Esophagus muscularis mucosa (tissue), 4 donors: Measurements from ENCODE around the gene CDON. TPM values are rescaled to one million over a fixed set of nuclear protein-coding genes. Genes with fewer than 3 reads are reported as not detected.

Experiments used
- DNase-seq: peaks from one replicate; pipeline ENCODE4 v3.0.0-alpha.2; 2017; ENCODE audit errors: extremely low spot score
- H3K27ac ChIP-seq, 4 donors: fragments of 200-600 bp; sonication (generic); replicated peaks in 1 of 4; 1 replicate in 3 of 4; 2 replicates in 1 of 4; pipeline ENCODE4 v1.5.1; 2016 to 2019; ENCODE audit warnings: mild to moderate bottlenecking in 1 of 4
- H3K27me3 ChIP-seq, 4 donors: fragments of 200-600 bp; sonication (generic); one replicate each; pipeline versions ENCODE4 v1.5.1 to v1.6.0; 2016 to 2019
- H3K36me3 ChIP-seq, 4 donors: fragments of 200-600 bp; sonication (generic); one replicate each; pipeline ENCODE4 v1.5.1; 2016 to 2019
- H3K4me1 ChIP-seq, 4 donors: fragments of 200-600 bp; sonication (generic); one replicate each; pipeline ENCODE4 v1.5.1; 2016 to 2019
- H3K4me3 ChIP-seq, 4 donors: fragments of 200-600 bp; sonication (generic); 1 replicate in 2 of 4; 2 replicates in 2 of 4; pipeline ENCODE4 v1.5.1; 2016 to 2019; ENCODE audit warnings: mild to moderate bottlenecking in 4 of 4, moderate library complexity in 1 of 4
- H3K9me3 ChIP-seq, 4 donors: fragments of 200-600 bp; sonication (generic); 1 replicate in 3 of 4; 2 replicates in 1 of 4; pipeline ENCODE4 v1.5.1; 2016 to 2019
- EP300 ChIP-seq: sonication (generic); formaldehyde crosslinking; IDR thresholded peaks from one replicate; pipeline ENCODE4 v1.6.1; 2017; ENCODE audit warnings: antibody characterized with exemption
- POLR2A ChIP-seq: fragments of 450-650 bp; IDR thresholded peaks from one replicate; pipeline ENCODE4 v1.6.1; 2017; ENCODE audit warnings: antibody characterized with exemption, moderate library complexity, mild to moderate bottlenecking, low read depth
- POLR2AphosphoS5 ChIP-seq, 2 donors: sonication (generic); formaldehyde crosslinking; IDR thresholded peaks; one replicate each; pipeline ENCODE4 v1.6.1; 2017; ENCODE audit warnings: antibody characterized with exemption in 2 of 2
- WGBS: methylation state at CpG from one replicate; pipeline ENCODE4 v1.1.5; 2018; 5-methylcytosine and 5-hydroxymethylcytosine counted together
- intact Hi-C: fragments of 100-400 bp; cut with DNase I; formaldehyde crosslinking; loops from one replicate; pipeline ENCODE4 v1.15.1; 2023
- total RNA-seq, 4 donors: library from RNA; depleted of rRNA; stranded (reverse); fragments of >200 nt; gene quantifications; one replicate each; pipeline versions ENCODE4 v1.1.0 to v1.2.1, GENCODE V29; 2016
- TF ChIP-seq, protein P1 (sequence below), 3 experiments: fragments of 200-600 bp in 2 of 3; fragments of 450-650 bp in 1 of 3; sonication (generic) in 2 of 3; IDR thresholded peaks; one replicate each; pipeline ENCODE4 v1.5.1; 2017 to 2019; ENCODE audit warnings: antibody characterized with exemption in 3 of 3, mild to moderate bottlenecking in 2 of 3, moderate library complexity in 1 of 3

CDON gene
- total RNA-seq, 4 donors from 2014 or later: 16.6 to 42.7 (median 28.1) TPM

DNA sequence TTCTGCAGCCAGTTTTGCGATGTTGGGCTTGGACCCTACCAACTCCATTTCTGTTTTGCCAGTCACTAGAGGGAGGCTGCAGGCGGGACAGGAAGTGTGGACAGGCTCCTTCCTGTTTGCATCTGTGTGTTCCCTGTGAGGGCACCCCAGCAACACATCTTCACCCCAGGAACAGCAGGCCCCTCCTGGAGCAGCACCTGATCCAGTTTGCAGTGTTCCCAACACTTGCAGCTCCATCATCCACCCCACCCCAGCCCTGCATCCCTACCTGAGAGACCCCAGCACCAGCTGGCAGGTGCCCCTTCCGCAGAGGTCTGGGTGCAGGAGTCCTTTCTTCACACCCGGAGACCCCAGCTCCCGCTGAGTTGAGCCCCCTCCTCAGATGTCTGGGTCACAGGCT lies 124.2 kb downstream of the CDON start:
- H3K9me3 ChIP-seq: no peaks in the 10 kb centered on the region
- H3K27ac ChIP-seq: no peak overlapping the region
- TF ChIP-seq POLR2A (no peak), EP300 (no peak), POLR2AphosphoS5 (IDR thresholded peaks at IDR 0.05) (no peak)
- TF ChIP-seq, protein P1, sequence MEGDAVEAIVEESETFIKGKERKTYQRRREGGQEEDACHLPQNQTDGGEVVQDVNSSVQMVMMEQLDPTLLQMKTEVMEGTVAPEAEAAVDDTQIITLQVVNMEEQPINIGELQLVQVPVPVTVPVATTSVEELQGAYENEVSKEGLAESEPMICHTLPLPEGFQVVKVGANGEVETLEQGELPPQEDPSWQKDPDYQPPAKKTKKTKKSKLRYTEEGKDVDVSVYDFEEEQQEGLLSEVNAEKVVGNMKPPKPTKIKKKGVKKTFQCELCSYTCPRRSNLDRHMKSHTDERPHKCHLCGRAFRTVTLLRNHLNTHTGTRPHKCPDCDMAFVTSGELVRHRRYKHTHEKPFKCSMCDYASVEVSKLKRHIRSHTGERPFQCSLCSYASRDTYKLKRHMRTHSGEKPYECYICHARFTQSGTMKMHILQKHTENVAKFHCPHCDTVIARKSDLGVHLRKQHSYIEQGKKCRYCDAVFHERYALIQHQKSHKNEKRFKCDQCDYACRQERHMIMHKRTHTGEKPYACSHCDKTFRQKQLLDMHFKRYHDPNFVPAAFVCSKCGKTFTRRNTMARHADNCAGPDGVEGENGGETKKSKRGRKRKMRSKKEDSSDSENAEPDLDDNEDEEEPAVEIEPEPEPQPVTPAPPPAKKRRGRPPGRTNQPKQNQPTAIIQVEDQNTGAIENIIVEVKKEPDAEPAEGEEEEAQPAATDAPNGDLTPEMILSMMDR (IDR thresholded peaks at IDR 0.05): no peak
- H3K27me3 ChIP-seq: no peaks in the 10 kb centered on the region
- peaks cover 10 to 30% (median 16%) of the 10 kb centered on the region in 4 donors for H3K4me1 ChIP-seq
- H3K36me3 ChIP-seq: no peaks in the 10 kb centered on the region
- no peak overlapping the region for H3K4me3 ChIP-seq
- intact Hi-C loops: no loop called here
- DNase-seq: no peak
- WGBS: 86% methylated on average over 5 of the region's 5 CpGs

DNA sequence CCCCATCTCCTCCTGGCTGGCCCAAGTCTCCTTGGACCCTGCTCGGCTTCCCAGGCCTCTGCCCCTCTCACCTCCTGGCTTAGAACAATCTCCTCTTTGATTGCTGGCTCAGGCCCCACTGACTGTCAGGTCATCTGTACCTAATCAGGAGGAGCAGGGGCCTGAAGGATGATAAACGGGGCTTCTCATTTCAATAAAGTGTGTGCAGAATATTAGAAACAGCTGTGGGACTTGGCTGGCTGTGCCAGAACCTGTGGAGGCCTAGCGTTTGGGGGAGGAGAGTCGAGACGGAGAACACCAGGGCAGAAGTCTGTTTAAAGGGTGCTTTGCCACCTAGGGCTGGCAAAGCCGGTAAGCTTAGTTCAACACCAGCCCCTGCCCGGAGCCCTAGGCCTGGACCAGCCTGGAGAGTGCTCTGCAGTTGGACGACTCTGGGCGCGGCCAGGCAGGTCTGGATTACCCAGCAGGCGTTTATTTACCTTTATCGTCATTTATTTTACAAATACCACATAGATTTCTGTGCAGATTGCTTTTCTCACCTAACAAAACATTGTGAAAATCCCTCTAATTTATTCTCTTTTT lies 127.0 kb downstream of the CDON start:
- intact Hi-C loops: no loop called here

DNA sequence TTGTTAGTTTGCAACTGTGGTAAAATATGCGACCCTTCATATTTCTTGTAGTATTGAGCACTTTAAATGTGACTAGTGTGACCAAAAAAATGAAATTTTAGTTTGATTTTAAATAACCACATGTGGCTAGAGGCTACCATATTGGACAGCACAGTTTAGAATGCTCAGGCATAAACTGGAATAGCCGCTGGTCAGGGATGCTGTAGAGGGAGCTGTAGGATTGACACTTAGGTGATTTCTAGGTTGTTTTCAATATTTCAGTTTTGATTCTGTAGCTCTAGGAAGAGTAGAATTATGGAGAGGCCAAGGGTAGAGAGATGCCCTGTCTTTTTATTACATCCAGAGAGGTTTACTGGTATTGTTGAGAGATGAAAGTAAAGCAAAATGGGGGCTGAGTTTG lies 127.6 kb downstream of the CDON start:
- 100% methylated on average over 2 of the region's 2 CpGs for WGBS
- intact Hi-C loops: no loop called here

More for the DNA sequence above, 127.0 kb downstream of the CDON start:
- Histone ChIP-seq H3K27ac (no peak overlapping the region), H3K36me3 (no peaks in the 10 kb centered on the region), H3K4me1 (peaks cover 0 to 29% (median 17%) of the 10 kb centered on the region in 4 donors), H3K4me3 (no peak overlapping the region), H3K27me3 (no peaks in the 10 kb centered on the region), H3K9me3 (no peaks in the 10 kb centered on the region)
- 50% methylated on average over 12 of the region's 12 CpGs for WGBS
- DNase-seq: no peak
- TF ChIP-seq POLR2AphosphoS5 (IDR thresholded peaks at IDR 0.05): no peak

DNA sequence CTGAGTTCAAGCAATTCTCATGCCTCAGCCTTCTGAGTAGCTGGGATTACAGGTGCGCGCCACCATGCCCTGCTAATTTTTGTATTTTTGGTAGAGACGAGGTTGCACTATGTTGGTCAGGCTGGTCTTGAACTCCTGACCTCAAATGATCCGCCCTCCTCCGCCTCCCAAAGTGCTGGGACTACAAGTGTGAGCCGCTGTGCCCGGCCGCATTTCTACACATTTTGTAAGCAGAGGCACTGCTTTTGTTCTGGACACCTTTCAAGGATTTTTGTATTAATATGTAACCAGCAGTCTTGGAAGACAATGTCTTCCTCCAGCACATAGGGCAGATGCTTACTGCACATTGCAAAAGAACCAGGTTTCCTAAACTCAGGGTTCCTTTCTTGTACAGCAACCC lies 128.2 kb downstream of the CDON start:
- Histone ChIP-seq H3K36me3 (no peaks in the 10 kb centered on the region), H3K27me3 (no peaks in the 10 kb centered on the region), H3K4me3 (no peak overlapping the region), H3K9me3 (no peaks in the 10 kb centered on the region), H3K4me1 (peaks cover 0 to 26% (median 17%) of the 10 kb centered on the region in 4 donors), H3K27ac (no peak overlapping the region)
- intact Hi-C loops: no loop called here
- TF ChIP-seq EP300 (no peak), POLR2A (no peak), POLR2AphosphoS5 (IDR thresholded peaks at IDR 0.05) (no peak)
- TF ChIP-seq, protein P1 (IDR thresholded peaks at IDR 0.05): no peak
- 93% methylated on average over 8 of the region's 8 CpGs for WGBS
- DNase-seq: no peak

More for the DNA sequence above, 127.6 kb downstream of the CDON start:
- H3K9me3 ChIP-seq: no peaks in the 10 kb centered on the region
- DNase-seq: no peak
- H3K4me3 ChIP-seq: no peak overlapping the region
- no peaks in the 10 kb centered on the region for H3K27me3 ChIP-seq
- TF ChIP-seq POLR2AphosphoS5 (IDR thresholded peaks at IDR 0.05) (no peak), EP300 (no peak), POLR2A (no peak)
- TF ChIP-seq, protein P1 (IDR thresholded peaks at IDR 0.05): no peak
- H3K36me3 ChIP-seq: no peaks in the 10 kb centered on the region
- peaks cover 0 to 29% (median 17%) of the 10 kb centered on the region in 4 donors for H3K4me1 ChIP-seq
- no peak overlapping the region for H3K27ac ChIP-seq

DNA sequence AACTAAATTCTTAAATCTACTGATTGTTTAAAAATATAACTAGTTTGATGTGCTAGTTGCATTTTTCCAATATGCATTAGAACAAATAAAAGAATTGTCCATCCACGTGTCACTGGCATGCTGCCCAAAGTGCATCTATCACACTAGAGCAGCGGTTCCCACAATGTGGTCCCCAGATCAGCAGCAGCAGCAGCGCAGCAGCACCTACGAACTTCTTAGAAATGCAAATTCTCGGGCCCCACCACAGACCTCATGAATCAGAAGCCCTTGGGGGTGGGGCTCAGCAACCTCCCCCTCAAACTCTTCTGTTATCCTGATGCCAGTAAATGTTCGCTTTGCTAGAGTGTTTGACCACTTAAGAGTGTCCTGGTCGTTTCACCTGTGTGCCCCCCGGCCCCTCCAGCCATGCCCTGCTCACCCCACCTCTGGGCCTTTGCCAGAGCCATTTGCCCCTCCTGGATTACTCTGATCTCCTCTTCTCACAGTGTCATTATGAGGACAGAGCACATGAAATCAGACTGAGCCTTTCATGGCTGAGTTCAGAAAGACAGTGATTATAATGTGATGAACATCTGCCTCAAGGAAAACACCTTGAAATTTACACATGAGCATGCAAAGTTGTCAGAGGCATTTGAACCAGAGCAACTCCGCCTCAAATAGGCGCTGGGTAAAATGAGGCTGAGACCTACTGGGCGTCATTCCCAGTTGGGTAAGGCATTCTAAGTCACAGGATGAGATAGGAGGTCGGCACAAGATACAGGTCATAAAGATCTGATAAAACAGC lies 129.4 kb downstream of the CDON start:
- Histone ChIP-seq H3K4me1 (peaks cover 0 to 13% (median 5%) of the 10 kb centered on the region in 4 donors), H3K36me3 (no peaks in the 10 kb centered on the region), H3K4me3 (no peak overlapping the region), H3K27me3 (no peaks in the 10 kb centered on the region), H3K9me3 (no peaks in the 10 kb centered on the region), H3K27ac (no peak overlapping the region)
- no peak for DNase-seq
- 86% methylated on average over 12 of the region's 12 CpGs for WGBS
- no peak for TF ChIP-seq POLR2AphosphoS5 (IDR thresholded peaks at IDR 0.05)
- no peak for TF ChIP-seq EP300
- TF ChIP-seq, protein P1 (IDR thresholded peaks at IDR 0.05): no peak
- TF ChIP-seq POLR2A: no peak
- intact Hi-C loops: no loop called here
